GM23248 (cell line): ENCODE results near the gene PRKCE. TPM values are rescaled to one million over a fixed set of nuclear protein-coding genes. Genes with fewer than 3 reads are reported as not detected.

Experiments used
- DNase-seq: peaks from one replicate; pipeline ENCODE4 v3.0.0-alpha.2; 2015
- H2AFZ ChIP-seq: fragments of 200-600 bp; sonication (generic); 2 replicates; pipeline ENCODE4 v1.6.1; 2016; ENCODE audit warnings: antibody characterized with exemption
- H3F3A ChIP-seq: fragments of 200-600 bp; sonication (generic); 2 replicates; pipeline ENCODE4 v1.6.1; 2016; ENCODE audit warnings: mild to moderate bottlenecking, antibody characterized with exemption, mixed run types; ENCODE audit not compliant: insufficient read depth
- H3K27ac ChIP-seq: fragments of 200-600 bp; sonication (generic); 2 replicates; pipeline ENCODE4 v1.5.1; 2016; ENCODE audit warnings: mild to moderate bottlenecking
- H3K27me3 ChIP-seq: fragments of 200-600 bp; sonication (generic); replicated peaks from 2 replicates; pipeline ENCODE4 v1.6.1; 2016; ENCODE audit warnings: mild to moderate bottlenecking; ENCODE audit not compliant: insufficient read depth
- H3K36me3 ChIP-seq: fragments of 200-600 bp; sonication (generic); 2 replicates; pipeline ENCODE4 v1.6.1; 2016; ENCODE audit warnings: low read depth, mild to moderate bottlenecking
- H3K4me1 ChIP-seq: fragments of 200-600 bp; sonication (generic); 2 replicates; pipeline ENCODE4 v1.6.1; 2016; ENCODE audit warnings: mild to moderate bottlenecking; ENCODE audit not compliant: insufficient read depth
- H3K4me2 ChIP-seq: fragments of 200-600 bp; sonication (generic); one replicate; pipeline ENCODE4 v1.6.1; 2016; ENCODE audit warnings: mild to moderate bottlenecking; ENCODE audit not compliant: unreplicated experiment
- H3K4me3 ChIP-seq: fragments of 200-600 bp; sonication (generic); 2 replicates; pipeline ENCODE4 v1.5.1; 2016; ENCODE audit warnings: mild to moderate bottlenecking
- H3K79me2 ChIP-seq: fragments of 200-600 bp; sonication (generic); 2 replicates; pipeline ENCODE4 v1.6.1; 2016; ENCODE audit warnings: mild to moderate bottlenecking; ENCODE audit not compliant: insufficient read depth
- H3K9ac ChIP-seq: fragments of 200-600 bp; sonication (generic); 2 replicates; pipeline ENCODE4 v1.6.1; 2016; ENCODE audit warnings: mild to moderate bottlenecking
- H3K9me2 ChIP-seq: fragments of 200-600 bp; sonication (generic); 2 replicates; pipeline ENCODE4 v1.6.1; 2016; ENCODE audit warnings: mixed run types, mild to moderate bottlenecking, moderate library complexity; ENCODE audit not compliant: insufficient read depth
- H3K9me3 ChIP-seq: fragments of 200-600 bp; sonication (generic); one replicate; pipeline ENCODE4 v1.6.1; 2017; ENCODE audit warnings: low read depth
- H4K20me1 ChIP-seq: fragments of 200-600 bp; sonication (generic); 2 replicates; pipeline ENCODE4 v1.6.0; 2016; ENCODE audit not compliant: insufficient read depth
- EZH2 ChIP-seq: fragments of 200-600 bp; sonication (generic); IDR thresholded peaks from 2 replicates; pipeline ENCODE4 v1.6.1; 2018; ENCODE audit warnings: antibody characterized with exemption, mild to moderate bottlenecking; ENCODE audit not compliant: insufficient read depth, poor library complexity, severe bottlenecking
- EZH2phosphoT487 ChIP-seq: fragments of 200-600 bp; sonication (generic); IDR thresholded peaks from 2 replicates; pipeline ENCODE4 v1.6.1; 2018; ENCODE audit warnings: antibody characterized with exemption, moderate library complexity, mild to moderate bottlenecking, low read depth; ENCODE audit not compliant: insufficient read depth
- WGBS, 2 experiments: methylation state at CpG; one replicate each; pipeline ENCODE4 v1.1.6; 2015 to 2017; ENCODE audit warnings: low lambda C conversion rate in 2 of 2, low coverage in 1 of 2; ENCODE audit errors: missing lambda C conversion rate in 2 of 2; 5-methylcytosine and 5-hydroxymethylcytosine counted together
- in situ Hi-C: fragments of 300-500 bp; cut with MboI; formaldehyde crosslinking; loops from 2 replicates; pipeline ENCODE4 v1.15.0; 2020
- polyA plus RNA-seq: library from polyadenylated mRNA; unstranded; fragments of >200 nt; fragmentation: Nextera tagmentation; extraction: Ambion mirVana; gene quantifications from 2 replicates; pipeline ENCODE4 v1.2.1, GENCODE V29; 2016
- total RNA-seq: library from RNA; depleted of rRNA; stranded (reverse); fragments of >200 nt; shearing (Covaris generic); gene quantifications from 2 replicates; pipeline ENCODE4 v1.2.3, GENCODE V29; 2014

PRKCE gene
- total and polyA plus RNA-seq, 2 experiments from 2014 or later = 5.9 to 7.0 TPM

DNA sequence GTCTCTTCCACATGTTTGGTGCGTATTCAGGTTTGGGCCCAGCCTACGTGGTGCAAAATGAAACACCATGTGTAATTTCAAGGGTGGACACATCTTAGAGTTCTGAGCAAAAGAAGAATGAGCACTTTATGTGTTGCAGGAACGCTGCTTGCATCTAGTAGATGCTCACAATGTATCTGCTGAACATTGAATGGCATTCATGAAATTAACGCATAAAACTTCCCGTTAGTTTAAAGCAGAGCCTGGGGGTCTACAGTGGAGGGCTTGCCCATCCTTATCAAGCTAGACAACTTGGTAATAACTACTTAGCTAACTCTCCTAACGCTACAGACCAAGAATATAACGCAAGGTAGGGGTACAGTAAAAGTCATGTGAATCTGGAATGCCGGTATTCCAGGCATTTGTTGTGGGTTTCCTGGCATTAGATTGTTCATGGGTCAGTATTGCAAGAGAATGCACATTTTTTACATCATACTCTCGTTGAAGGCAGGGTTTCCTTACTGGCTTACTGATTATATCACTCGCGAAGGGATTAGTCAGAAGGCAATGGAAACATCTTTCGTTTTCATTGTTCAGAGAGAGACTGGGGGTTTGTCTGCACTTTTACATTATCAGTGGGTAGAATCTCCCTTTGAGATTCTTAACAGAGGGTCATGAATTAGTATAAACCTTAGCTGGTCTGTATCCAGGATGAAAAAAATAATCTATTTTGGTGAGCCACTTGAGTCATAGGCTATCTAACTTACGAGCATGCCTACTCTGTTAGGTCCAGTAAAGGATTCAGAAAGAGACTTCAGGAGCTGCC lies 416.2 kb downstream of the PRKCE start:
- peak overlapping the region; percentile 76 for H3K9ac ChIP-seq
- H3K36me3 ChIP-seq = no peaks in the 10 kb centered on the region

DNA sequence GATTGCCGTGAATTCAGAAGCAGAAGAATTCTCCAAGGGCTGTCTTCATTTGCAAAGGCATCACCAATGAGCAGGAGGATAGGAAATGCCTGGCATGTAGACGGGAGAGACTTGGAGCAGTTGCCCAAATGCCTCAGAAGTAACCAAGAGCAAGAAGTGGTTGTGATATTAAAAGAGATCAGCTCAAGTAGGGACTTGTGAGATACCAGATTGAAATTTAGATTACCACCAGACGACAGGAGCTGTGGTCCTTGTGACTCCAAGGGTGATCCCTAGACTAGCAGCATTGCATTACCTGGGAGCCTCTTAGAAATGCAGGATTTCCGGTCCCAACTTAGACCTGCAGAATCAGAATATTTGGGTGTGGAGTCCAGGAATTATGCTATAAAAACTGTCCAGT lies 417.2 kb downstream of the PRKCE start:
- Histone ChIP-seq H3K9ac (peak overlapping the region; percentile 76), H3K4me3 (peak overlapping the region; percentile 66; the same call in 1 of the 2 replicates), H3K27me3 (no peaks in the 10 kb centered on the region), H3F3A (peaks cover 37% of the 10 kb centered on the region), H3K9me3 (no peaks in the 10 kb centered on the region), H3K79me2 (no peaks in the 10 kb centered on the region), H3K9me2 (no peaks in the 10 kb centered on the region; the same call in 1 of the 2 replicates), H3K4me2 (peak overlapping the region; percentile 68), H3K4me1 (peaks cover 56% of the 10 kb centered on the region), H4K20me1 (no peaks in the 10 kb centered on the region), H2AFZ (no peak overlapping the region), H3K27ac (peak overlapping the region; percentile 90), H3K36me3 (no peaks in the 10 kb centered on the region)
- TF ChIP-seq EZH2 = no peak
- TF ChIP-seq EZH2phosphoT487 = no peak
- DNase-seq = no peak
- 62 to 72% methylated on average over 4 of the region's 4 CpGs for WGBS, 2 experiments
- in situ Hi-C loops = no loop called here

More for the DNA sequence above, 416.2 kb downstream of the PRKCE start:
- Histone ChIP-seq H3K9me2 (no peaks in the 10 kb centered on the region; the same call in 1 of the 2 replicates), H3K4me1 (peaks cover 54% of the 10 kb centered on the region), H3K4me2 (peak overlapping the region; percentile 68), H3K4me3 (peak overlapping the region; percentile 66), H3K9me3 (no peaks in the 10 kb centered on the region), H3K27me3 (no peaks in the 10 kb centered on the region), H4K20me1 (no peaks in the 10 kb centered on the region), H3F3A (peaks cover 28% of the 10 kb centered on the region), H3K27ac (peak overlapping the region; percentile 90), H3K79me2 (no peaks in the 10 kb centered on the region), H2AFZ (peak overlapping the region; percentile 23)
- in situ Hi-C loops = no loop called here
- DNase-seq = peak; percentile 94
- 40 to 41% methylated on average over 13 of the region's 13 CpGs for WGBS, 2 experiments
- no peak for TF ChIP-seq EZH2
- TF ChIP-seq EZH2phosphoT487 = no peak

DNA sequence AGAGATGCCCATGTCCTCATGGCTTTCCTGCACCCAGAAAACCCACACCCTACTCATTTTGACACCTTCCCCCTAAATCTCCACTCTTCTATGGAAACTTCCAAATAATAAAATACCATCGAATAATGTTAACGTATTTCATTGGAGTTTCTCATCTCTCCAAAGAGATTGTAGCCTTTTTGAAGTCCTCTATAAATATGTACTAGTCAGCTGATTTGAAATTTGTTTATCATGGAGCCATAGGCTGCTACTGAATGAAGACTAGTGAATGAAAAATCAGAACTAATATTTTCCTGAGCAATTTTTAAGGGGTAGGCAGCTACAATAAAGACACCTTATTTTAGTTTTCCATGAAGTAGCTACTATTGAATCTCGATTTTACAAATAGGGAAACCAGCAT lies 419.6 kb downstream of the PRKCE start:
- no peaks in the 10 kb centered on the region for H3K36me3 ChIP-seq
- no peaks in the 10 kb centered on the region for H3K27me3 ChIP-seq
- H4K20me1 ChIP-seq = no peaks in the 10 kb centered on the region
- DNase-seq = no peak
- no peak overlapping the region for H2AFZ ChIP-seq
- TF ChIP-seq EZH2phosphoT487 = no peak
- TF ChIP-seq EZH2 = no peak
- H3K4me3 ChIP-seq = no peak overlapping the region
- no peak overlapping the region for H3K27ac ChIP-seq
- in situ Hi-C loops = no loop called here
- H3F3A ChIP-seq = peaks cover 45% of the 10 kb centered on the region
- no peaks in the 10 kb centered on the region for H3K79me2 ChIP-seq
- no peaks in the 10 kb centered on the region; the same call in 1 of the 2 replicates for H3K9me2 ChIP-seq
- WGBS, 2 experiments = 80 to 83% methylated on average over 3 of the region's 3 CpGs
- no peaks in the 10 kb centered on the region for H3K9me3 ChIP-seq
- peaks cover 65% of the 10 kb centered on the region for H3K4me1 ChIP-seq
- H3K4me2 ChIP-seq = no peak overlapping the region
- no peak overlapping the region for H3K9ac ChIP-seq

DNA sequence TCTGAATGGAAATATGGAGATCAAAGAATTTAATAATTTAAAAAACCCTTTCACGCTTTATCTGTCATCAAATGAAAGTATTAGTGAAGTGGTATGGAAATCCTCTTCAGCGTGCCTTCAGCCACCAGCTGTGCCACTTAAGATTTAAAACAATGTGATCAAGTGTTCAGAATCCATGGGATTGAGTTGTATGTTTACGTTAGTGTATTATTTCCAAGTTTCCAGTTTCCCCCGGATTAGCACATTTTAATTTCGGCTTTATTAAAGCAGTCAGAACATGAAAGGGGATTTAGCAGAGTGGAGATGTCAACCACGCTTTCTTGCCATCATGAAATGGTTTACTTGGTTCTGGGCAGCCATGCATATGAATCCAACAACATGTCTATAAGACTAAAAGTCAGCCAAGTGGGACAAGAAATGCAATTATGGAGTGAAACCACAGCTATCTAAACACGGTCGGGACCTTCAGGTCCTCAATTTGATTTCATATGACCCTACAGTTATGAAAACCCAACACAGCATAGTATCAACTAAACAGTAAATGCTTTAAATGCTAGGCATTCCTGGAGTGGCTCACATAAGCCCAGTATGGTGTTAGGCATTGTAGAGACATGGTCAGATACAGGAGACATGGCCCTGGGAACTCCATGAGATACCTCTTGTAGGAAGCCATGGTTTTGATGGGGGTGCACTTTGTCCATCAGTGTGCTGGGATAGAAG lies 420.8 kb downstream of the PRKCE start:
- Histone ChIP-seq H3K79me2 (no peaks in the 10 kb centered on the region), H3K4me1 (peaks cover 60% of the 10 kb centered on the region), H4K20me1 (no peaks in the 10 kb centered on the region), H3K9ac (peak overlapping the region; percentile 79; the same call in 1 of the 2 replicates), H3F3A (peaks cover 41% of the 10 kb centered on the region), H2AFZ (no peak overlapping the region), H3K27me3 (no peaks in the 10 kb centered on the region), H3K4me3 (no peak overlapping the region), H3K9me2 (no peaks in the 10 kb centered on the region; the same call in 1 of the 2 replicates), H3K27ac (peak overlapping the region; percentile 97), H3K9me3 (no peaks in the 10 kb centered on the region), H3K4me2 (peak overlapping the region; percentile 94), H3K36me3 (no peaks in the 10 kb centered on the region)
- in situ Hi-C loops = no loop called here
- no peak for DNase-seq
- 87 to 91% methylated on average over 8 of the region's 8 CpGs for WGBS, 2 experiments
- no peak for TF ChIP-seq EZH2
- no peak for TF ChIP-seq EZH2phosphoT487
